Activated naive CD4-positive, alpha-beta T cell (primary cell): Measurements from ENCODE around the gene PIERCE2.
"Not testable (repeated sequence)": the region's sequence is repeated elsewhere in the genome, so short reads cannot be mapped to it uniquely, and the experiment has no call there.

ENCODE experiments used
- DNase-seq, 4 experiments: peaks; one replicate each; lab custom pipeline; 2025; lab: John Stamatoyannopoulos, UW

The PIERCE2 gene

GRCh38 chr15:55434989-55435825 lies 26.9 kb downstream of the PIERCE2 start:
- no peak for DNase-seq

DNA sequence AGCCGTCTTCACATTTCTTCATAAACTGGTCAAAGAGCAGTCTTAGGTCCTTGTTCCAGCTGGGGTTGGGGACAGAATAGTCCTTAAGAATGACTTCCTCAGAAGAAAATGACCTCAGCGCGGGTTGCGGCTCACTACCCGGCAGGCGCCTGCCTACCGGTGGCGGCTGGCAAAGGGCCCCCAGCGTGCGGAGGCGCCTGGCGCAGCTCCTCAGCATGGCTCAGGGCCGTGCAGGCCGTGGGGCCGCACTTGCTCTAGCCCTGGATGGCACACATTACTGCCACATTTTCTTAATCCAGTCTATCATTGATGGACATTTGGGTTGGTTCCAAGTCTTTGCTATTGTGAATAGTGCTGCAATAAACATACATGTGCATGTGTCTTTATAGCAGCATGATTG lies 34.8 kb downstream of the PIERCE2 start:
- DNase-seq: not testable (repeated sequence)

DNA sequence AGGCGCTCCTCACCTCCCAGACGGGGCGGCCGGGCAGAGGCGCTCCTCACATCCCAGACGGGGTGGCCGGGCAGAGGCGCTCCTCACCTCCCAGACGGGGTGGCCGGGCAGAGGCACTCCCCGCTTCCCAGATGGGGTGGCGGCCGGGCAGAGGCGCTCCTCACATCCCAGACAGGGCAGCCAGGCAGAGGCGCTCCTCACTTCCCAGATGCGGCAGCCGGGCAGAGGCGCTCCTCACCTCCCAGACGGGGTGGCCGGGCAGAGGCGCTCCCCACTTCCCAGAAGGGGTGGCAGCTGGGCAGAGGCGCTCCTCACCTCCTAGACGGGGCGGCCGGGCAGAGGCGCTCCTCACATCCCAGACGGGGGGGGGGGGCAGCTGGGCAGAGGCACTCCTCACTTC lies 37.6 kb downstream of the PIERCE2 start:
- DNase-seq: not testable (repeated sequence)

DNA sequence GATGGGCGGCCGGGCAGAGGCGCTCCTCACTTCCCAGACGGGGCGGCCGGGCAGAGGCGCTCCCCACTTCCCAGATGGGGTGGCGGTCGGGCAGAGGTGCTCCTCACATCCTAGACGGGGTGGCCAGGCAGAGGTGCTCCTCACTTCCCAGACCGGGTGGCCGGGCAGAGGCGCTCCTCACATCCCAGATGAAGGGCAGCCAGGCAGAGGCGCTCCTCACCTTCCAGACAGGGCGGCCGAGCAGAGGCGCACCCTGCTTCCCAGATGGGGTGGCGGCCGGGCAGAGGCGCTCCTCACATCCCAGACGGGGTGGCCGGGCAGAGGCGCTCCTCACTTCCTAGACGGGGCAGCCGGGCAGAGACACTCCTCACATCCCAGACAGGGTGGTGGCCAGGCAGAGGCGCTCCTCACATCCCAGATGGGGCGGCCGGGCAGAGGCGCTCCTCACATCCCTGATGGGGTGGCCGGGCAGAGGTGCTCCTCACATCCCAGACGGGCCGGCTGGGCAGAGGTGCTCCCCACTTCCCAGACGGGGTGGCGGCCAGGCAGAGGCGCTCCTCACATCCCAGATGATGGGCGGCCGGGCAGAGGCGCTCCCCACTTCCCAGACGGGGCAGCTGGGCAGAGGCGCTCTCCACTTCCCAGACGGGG lies 38.2 kb downstream of the PIERCE2 start:
- not testable (repeated sequence) for DNase-seq

- not testable (repeated sequence) for DNase-seq
These were observed 38.7 kb downstream of the PIERCE2 start for GRCh38 chr15:55447030-55447394.

GRCh38 chr15:55457401-55458022 lies 49.2 kb downstream of the PIERCE2 start:
- no peak for DNase-seq

- DNase-seq: no peak
These were observed 53.2 kb downstream of the PIERCE2 start for GRCh38 chr15:55461447-55461846.

DNA sequence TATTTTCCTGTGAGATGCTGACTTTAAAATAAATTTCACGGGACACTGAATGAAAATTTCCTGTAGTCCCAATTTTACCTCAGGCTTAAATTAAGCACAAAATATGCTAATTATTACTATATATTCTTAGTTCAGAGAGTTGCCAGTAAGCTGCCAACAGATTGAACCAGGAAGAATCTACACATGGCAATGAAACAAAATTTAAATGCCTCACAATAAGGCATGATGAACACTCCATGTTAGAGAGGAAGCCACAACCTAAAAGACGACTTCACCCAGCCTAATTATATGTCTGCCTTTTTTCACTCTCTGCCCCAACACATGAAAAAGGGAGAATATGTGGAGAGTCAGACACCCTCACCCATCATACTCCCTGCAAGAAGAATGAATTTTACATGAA lies 60.0 kb downstream of the PIERCE2 start:
- no peak for DNase-seq
